ENCODE results near the gene WASHC2C.
"Not testable (repeated sequence)": the region's sequence is repeated elsewhere in the genome, so short reads cannot be mapped to it uniquely, and the experiment has no call there.

DNA sequence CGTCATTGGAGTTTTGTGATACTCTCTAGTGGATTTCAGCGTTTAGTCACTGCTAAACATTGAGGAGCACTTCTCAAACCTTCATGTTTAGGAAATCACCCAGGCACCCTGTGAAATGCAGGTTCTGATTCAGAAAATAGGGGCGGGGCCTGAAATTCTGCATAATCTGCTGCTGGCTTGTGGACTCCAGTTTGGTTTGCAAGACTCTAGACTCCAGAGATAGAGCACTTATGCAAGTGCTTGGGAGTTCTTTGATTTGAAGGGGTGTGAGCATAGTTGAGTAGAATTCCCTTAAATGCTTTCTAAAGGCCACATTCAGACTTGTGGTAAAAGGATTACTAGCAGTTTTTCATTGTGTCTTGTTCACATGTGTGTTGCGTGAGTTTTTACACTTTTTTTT lies 41.3 kb downstream of the WASHC2C start:
- not testable (repeated sequence) for TF ChIP-seq EP300 (IDR thresholded peaks at IDR 0.05)
- TF ChIP-seq, protein P1, sequence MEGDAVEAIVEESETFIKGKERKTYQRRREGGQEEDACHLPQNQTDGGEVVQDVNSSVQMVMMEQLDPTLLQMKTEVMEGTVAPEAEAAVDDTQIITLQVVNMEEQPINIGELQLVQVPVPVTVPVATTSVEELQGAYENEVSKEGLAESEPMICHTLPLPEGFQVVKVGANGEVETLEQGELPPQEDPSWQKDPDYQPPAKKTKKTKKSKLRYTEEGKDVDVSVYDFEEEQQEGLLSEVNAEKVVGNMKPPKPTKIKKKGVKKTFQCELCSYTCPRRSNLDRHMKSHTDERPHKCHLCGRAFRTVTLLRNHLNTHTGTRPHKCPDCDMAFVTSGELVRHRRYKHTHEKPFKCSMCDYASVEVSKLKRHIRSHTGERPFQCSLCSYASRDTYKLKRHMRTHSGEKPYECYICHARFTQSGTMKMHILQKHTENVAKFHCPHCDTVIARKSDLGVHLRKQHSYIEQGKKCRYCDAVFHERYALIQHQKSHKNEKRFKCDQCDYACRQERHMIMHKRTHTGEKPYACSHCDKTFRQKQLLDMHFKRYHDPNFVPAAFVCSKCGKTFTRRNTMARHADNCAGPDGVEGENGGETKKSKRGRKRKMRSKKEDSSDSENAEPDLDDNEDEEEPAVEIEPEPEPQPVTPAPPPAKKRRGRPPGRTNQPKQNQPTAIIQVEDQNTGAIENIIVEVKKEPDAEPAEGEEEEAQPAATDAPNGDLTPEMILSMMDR (IDR thresholded peaks at IDR 0.05): not testable (repeated sequence)

Measured in ovary (tissue), 3 donors.